ENCODE data around the gene LRRTM4.
"Not testable (repeated sequence)": the region's sequence is repeated elsewhere in the genome, so short reads cannot be mapped to it uniquely, and the experiment has no call there.

LRRTM4 gene

DNA sequence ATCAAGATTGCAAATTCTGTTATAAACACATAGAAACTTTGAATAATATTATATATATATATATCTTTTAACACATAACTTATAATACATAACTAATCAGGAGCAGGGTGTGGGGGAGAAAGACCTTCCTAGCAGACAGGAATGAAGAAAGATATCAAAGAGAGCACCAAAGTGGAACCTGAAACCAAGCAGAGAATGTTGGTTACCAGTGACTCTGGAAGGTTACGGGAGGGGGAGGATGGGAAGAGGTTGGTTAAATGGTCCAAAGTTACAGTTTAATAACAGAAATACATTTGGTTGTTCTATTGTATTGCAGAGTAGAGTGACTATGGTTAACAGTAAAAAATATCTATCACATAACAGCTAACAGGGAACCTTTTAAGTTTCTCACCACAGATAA is 366.7 kb downstream of the LRRTM4 start:
- DNase-seq = no peak

DNA sequence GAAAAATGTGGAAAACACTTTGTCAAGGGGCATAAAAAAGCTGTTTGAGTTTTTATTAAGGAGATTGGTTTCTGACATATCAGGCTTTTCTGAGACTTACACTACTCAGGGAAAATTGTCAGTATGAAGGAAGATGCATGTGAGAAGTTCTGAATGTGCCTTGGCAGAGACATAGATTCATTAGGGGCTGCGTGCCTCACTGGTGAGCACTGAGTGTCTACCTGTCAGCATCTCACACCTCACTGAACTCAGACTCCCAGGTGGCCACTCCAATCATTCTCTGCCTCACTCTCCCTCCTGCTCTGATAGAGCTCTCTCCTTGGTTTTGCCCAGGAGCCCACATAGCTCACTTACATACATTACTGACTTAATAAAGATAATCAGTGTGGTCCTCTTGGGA is 372.6 kb downstream of the LRRTM4 start:
- DNase-seq = no peak

DNA sequence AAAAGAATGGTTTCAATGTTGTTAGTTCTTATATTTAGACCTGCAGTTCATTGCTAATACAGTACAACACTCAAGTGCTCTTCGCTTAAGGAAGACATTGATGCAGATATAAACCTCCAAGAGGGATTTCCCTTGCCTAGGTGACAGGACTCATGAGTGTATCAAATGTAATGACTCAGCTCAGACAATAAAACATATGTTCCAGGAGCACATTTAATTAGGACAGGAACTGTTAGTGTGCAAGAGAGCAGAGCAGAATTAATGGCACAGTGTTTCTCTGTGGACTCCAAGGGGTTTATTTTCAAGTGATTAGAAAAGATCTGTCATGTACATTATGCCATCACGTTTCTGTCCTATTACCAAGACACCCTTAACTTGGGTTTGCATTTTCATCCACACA is 375.0 kb downstream of the LRRTM4 start:
- DNase-seq = no peak

DNA sequence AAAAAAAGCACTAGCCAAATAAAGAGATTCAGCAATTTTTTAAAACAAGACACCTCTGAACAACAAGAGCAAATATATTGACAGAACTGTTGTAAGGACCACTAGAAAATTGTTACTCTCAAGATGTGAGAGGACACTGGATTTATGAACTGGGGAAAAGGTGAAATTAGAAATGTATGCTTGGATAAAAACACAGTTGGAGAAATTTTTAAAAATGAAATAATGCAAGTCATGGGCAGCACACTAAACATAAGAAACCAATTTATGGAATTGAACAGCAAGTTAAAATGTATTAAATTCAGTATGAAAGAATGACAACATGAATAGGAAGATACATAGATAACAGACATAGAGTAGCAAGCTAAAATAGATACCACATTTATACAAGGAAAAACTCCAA is 377.4 kb downstream of the LRRTM4 start:
- no peak for DNase-seq

- DNase-seq = no peak
These were observed 380.0 kb downstream of the LRRTM4 start for GRCh38 chr2:77142141-77142540.

DNA sequence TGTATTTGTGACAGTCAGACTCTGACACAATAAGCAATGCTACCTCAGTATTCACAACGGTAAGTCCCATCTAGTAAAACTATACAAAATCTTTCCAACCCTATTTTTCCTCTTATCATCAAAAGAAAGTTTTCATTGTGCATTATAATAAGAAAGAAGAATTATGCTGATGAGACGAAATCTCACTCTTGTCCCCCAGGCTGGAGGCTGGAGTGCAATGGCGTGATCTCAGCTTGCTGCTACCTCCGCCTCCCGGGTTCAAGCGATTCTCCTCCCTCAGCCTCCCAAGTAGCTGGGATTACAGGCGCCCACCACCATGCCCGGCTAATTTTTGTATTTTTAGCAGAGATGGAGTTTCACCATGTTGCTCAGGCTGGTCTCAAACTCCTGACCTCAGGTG is 393.7 kb downstream of the LRRTM4 start:
- DNase-seq = not testable (repeated sequence)

DNA sequence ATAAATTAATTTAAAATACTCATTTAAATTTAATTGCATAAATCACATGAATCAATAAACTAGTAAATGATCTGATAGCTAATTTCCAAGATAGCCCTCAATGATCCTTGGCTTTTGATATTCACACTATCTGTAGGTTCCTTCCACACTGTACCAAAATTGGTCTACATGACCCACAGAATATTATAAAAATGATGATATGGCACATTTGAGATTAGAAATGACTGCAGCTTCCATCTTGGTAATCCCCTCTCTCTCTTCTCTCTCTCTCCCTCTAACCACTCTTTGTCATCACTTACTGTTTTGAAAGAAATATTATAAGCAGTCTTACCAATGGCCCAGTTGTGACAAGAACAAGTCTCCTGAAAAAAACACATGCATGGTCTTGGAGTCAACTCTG is 394.8 kb downstream of the LRRTM4 start:
- DNase-seq = no peak

DNA sequence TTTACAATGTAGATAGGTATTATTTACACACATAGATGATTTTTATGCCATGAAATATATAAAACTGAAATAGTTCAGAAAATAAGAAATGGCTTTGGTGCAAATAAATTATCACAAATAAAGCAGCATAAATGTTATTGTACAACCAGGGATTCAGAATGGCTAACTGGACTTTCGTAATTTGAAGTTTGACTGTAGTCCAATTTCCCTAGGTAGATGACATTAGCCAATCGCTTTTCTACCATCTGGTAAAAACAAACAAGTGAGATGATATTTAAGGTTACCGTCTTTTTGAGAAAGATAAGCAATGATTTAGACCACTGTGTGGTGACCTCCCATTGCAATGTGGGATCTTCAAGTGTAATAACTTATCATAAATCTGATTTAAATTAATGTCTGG is 400.7 kb downstream of the LRRTM4 start:
- no peak for DNase-seq

- DNase-seq = no peak
These were observed 402.8 kb downstream of the LRRTM4 start for GRCh38 chr2:77119333-77119732.

- no peak for DNase-seq
These were observed 413.3 kb downstream of the LRRTM4 start for GRCh38 chr2:77108915-77109314.

DNA sequence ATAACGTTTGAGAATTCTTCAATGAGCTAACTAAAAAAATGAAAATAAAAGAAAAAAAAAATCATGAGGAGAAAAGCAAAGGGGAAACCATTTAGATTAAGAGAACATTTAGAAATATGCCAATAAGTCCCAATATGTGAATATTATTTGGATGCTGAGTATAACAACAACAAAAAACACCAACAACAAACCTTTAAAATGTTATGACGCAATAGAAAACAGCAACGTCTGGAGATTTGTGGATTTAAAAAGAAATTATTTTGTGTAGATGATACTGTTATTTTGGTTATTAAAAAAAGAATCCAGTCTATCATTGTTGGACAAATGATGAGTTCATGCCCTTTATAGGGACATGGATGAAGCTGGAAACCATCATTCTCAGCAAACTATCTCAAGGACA is 417.2 kb downstream of the LRRTM4 start:
- no peak for DNase-seq

- no peak for DNase-seq
These were observed 417.6 kb downstream of the LRRTM4 start for GRCh38 chr2:77104554-77104953.

- DNase-seq = no peak
These were observed 419.2 kb downstream of the LRRTM4 start for GRCh38 chr2:77102927-77103326.

GRCh38 chr2:77101796-77102452 is 420.3 kb downstream of the LRRTM4 start:
- DNase-seq = no peak

GRCh38 chr2:77099961-77100360 is 422.2 kb downstream of the LRRTM4 start:
- no peak for DNase-seq

DNA sequence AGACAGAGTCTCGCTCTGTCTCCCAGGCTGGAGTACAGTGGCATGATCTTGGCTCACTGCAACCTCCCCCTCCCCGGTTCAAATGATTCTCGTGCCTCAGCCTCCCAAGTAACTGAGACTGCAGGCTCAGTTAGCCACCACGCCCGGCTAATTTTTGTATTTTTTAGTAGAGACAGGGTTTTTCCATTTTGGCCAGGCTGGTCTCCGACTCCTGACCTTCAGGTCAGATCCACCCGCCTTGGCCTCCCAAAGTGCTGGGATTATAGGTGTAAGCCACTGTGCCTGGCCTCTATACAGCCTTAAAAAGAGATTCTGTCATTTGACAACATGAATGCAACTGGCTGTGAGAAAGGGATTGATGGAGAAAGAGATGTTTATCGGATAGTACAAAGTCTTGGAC is 426.7 kb downstream of the LRRTM4 start:
- not testable (repeated sequence) for DNase-seq

DNA sequence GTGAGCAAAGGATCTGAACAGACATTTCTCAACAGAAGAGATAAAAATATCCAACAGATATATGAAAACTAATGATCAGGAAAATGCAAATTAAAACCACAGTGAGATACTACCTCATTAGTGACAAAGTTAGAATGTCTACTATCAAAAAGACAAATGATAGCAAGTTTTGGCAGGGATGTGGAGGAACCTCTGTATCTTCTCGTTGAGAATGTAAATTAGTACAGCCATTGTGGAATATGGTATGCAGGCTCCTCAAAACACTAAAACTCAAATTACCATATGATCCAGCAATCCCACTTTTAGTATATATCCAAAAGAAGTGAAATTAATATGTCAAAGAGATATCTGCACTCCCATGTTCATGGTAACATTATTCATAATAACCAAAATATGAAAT is 427.1 kb downstream of the LRRTM4 start:
- DNase-seq = no peak

GRCh38 chr2:77088424-77088823 is 433.8 kb downstream of the LRRTM4 start:
- not testable (repeated sequence) for DNase-seq

GRCh38 chr2:77087987-77088414 is 434.2 kb downstream of the LRRTM4 start:
- no peak for DNase-seq

DNA sequence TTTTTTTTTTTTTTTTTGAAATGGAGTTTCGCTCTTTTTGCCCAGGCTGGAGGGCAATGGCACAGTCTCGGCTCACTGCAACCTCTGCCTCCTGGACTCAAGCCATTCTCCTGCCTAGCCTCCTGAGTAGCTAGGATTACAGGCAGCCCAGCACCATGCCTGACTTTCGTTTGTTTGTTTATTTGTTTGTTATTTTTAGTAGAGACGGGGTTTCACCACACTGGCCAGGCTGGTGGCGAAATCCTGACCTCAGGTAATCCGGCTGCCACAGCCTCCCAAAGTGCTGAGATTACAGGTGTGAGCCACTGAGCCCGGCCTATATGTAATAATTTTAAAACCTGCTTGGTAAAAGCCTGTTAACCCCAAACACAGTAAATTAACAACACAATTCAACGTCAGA is 435.7 kb downstream of the LRRTM4 start:
- no peak for DNase-seq

DNA sequence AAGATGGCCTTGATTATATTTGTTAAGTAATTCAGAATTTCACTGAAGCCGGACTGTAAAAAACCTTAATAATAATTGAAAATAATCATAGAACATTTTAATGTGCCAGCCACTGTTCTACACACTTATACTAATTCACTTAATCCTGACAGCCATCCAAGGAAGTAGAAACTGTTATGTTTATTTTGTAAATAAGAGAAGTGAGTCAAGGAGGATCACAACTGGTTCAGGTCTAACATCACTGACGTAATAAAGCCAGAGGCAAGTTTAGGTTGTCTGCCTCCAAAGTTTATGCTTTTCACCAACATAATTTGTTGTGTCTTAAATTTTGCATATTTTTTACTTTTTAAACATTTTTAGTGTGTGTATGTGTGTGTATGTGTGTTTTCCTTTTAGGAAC is 436.1 kb downstream of the LRRTM4 start:
- no peak for DNase-seq

DNA sequence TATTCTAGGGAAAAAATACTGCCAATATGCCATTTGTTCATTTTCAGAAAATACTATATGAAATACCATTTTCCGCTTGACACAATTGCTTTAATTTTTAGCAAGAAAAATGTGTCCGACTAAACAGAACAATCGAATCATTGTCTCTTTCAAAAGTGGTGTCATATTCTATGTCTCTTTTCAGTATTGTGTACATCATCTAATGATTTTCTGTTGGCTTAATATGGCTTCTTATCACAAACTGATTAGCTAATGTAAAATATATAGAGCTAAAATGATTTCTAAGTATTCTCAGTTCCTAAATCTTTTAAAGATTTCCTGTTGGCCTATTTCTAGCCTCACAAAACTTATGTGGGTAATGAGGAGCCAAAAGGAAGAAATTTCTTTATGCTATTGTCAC is 436.6 kb downstream of the LRRTM4 start:
- DNase-seq = no peak

GRCh38 chr2:77081597-77081996 is 440.6 kb downstream of the LRRTM4 start:
- no peak for DNase-seq

- no peak for DNase-seq
These were observed 457.9 kb downstream of the LRRTM4 start for GRCh38 chr2:77064324-77064723.

DNA sequence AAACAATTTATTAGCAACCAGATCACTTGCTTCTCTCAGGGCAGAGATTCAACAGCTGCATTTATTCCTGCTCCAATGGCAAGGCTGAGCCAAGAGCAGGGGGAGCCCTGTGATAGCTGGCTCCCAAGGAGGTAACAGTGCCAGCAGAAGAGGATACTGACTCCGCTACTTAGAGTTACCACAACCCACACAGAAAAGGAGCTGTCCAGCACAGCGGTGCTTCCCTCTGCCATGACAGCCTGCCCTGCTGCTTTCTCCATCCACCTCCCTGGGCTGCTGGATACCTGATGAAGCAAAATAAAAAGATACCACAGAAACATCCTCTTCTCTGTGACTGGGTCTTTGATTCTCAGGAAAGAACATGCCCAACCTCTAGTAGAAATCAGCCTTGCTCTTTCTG is 467.2 kb downstream of the LRRTM4 start:
- no peak for DNase-seq

DNA sequence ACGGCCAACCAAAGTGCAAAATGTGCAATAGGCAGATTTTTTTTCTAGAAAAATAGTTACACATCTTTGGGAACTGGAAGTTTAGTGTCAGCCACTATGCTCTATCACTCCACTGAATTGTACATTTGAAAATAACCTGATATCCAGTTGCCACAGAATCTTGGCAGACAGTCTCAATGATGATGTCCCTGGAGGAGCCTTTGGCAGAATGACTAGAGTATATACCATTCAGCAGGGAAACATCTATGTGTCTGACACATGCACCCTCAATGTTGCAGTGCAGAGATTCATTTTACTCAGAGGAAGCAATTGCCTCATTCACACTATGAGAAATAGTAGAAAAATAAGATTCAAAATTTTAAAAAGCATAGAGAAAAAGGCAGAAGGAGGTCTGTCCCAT is 475.8 kb downstream of the LRRTM4 start:
- no peak for DNase-seq
